HFFc6 (cell line): ENCODE data around the gene PRSS21. TPM values are rescaled to one million over a fixed set of nuclear protein-coding genes. Genes with fewer than 3 reads are reported as not detected.

ENCODE experiments used
- DNase-seq: peaks from one replicate; pipeline ENCODE4 v3.0.0-alpha.2; 2018
- H3K27ac Mint-ChIP-seq: 2 replicates; pipeline ENCODE4 v1.8.0; 2020; ENCODE audit warnings: mild to moderate bottlenecking, mixed read lengths
- H3K27me3 Mint-ChIP-seq: 2 replicates; pipeline ENCODE4 v1.8.0; 2021; ENCODE audit warnings: mild to moderate bottlenecking, moderate library complexity, mixed read lengths; ENCODE audit not compliant: insufficient read depth
- H3K36me3 Mint-ChIP-seq: 2 replicates; pipeline ENCODE4 v1.8.0; 2021; ENCODE audit warnings: low read depth, mixed read lengths
- H3K4me1 Mint-ChIP-seq: 2 replicates; pipeline ENCODE4 v1.8.0; 2020; ENCODE audit warnings: low read depth, mixed read lengths
- H3K4me3 Mint-ChIP-seq: 2 replicates; pipeline ENCODE4 v1.8.0; 2020; ENCODE audit warnings: mild to moderate bottlenecking, moderate library complexity, mixed read lengths
- H3K9me3 Mint-ChIP-seq: 2 replicates; pipeline ENCODE4 v1.8.0; 2020; ENCODE audit warnings: mild to moderate bottlenecking, mixed read lengths
- CTCF ChIP-seq: fragments of 200-600 bp; sonication (generic); IDR thresholded peaks from 2 replicates; pipeline ENCODE4 v1.5.0; 2021; ENCODE audit warnings: antibody characterized with exemption, mild to moderate bottlenecking
- total RNA-seq, 6 experiments: library from RNA; stranded (reverse); fragmentation: NEBNext Ultra II Directional; extraction: Animal tissue kit (Norgen Biotek cat#: 25700); gene quantifications; 2 replicates in 1 of 6; 3 replicates in 5 of 6; pipeline ENCODE4 v1.2.3, GENCODE V29; 2021

PRSS21 gene
- total RNA-seq, 6 experiments from 2014 or later = not detected

- no peak for DNase-seq
- no peaks in the 10 kb centered on the region for H3K4me1 Mint-ChIP-seq
- no peak for TF ChIP-seq CTCF
- no peak overlapping the region for H3K4me3 Mint-ChIP-seq
- H3K27me3 Mint-ChIP-seq = peaks cover 37% of the 10 kb centered on the region
- no peak overlapping the region for H3K27ac Mint-ChIP-seq
- no peaks in the 10 kb centered on the region for H3K9me3 Mint-ChIP-seq
- H3K36me3 Mint-ChIP-seq = no peaks in the 10 kb centered on the region
Measured at GRCh38 chr16:2818272-2818876, 1.3 kb downstream of the PRSS21 start.

DNA sequence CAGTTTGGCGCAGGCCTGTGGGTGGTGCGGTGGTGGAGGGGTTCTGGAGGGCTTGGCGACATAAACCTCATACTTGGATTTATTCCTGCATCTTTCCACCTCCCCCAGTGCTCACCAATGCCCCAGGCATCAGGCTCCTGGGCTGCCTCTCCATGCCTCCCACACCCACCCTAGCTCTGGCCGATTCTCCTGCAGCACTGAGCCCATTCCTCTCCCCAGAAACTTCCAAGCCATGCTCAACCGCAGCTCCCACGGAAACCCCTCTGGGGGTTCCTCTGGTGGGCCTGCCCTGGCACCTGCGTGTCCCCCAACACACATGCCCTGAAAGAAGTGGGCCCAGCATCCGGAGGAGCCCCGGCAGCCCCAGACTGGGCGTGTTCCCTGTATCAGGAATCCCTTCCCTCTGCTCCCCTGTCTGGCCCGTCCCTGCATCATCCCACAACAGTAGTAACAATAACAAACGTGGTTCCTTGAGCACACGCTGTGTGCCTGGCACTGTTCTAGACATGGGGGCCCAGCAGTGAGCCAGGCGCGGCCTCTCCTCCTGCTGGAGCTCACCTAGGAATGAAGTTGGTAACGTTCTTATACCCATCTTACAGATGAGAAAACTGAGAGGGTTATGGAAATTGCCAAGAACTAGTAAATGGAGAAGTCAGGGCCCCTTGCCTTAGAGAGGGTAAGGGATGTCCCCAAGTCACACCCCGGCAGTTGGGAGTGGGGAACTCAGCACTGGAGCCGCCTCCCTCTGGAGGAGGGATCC is 2.3 kb downstream of the PRSS21 start:
- Mint-ChIP-seq H3K27ac (no peak overlapping the region), H3K9me3 (no peaks in the 10 kb centered on the region), H3K4me1 (no peaks in the 10 kb centered on the region), H3K4me3 (no peak overlapping the region), H3K27me3 (peaks cover 39% of the 10 kb centered on the region), H3K36me3 (no peaks in the 10 kb centered on the region)
- TF ChIP-seq CTCF = no peak
- DNase-seq = no peak

DNA sequence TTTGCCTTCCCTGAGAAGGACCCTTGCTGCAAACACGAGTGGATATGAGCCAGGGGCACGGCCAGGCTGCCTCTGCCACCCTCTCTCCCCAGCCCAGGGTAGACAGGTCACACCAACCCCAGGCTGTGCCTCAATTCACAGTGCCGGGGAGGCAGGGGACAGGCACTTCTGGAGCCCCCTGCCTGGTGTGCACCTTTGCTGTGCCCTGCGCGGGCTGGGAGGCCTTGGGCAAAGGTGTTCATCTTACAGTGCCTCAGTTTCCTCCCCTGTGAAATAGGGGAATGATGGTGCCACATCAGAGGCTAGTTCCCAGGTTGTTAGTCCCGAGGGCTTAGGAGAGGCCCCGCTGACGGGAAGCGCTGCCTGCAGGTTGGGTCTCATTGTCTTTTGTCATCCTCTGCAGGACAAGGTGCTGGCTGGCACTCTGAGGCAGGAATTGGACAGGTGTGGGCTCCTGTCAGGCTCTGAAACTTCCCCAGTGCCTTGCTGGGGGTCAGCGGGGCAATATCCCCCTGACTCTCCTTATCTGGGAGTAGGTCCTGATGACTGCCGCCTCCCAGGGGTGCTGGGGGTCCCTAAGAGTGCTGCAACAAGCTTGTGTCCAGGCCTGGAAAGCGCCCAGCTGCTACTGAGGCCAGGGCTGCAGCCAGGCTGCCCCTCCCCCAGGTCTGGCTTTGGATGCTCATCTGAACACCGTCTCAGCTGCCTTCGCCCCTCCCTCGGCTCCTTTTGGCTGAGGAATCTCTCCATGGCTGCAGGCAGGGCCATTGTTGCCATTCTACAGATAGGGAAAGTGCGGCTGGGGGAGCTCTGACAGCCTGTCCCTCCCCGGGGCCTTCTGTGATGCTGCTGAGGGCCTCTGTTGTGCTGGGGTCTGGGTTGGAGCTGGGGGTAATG is 3.1 kb downstream of the PRSS21 start:
- DNase-seq = no peak
- Mint-ChIP-seq H3K36me3 (no peaks in the 10 kb centered on the region), H3K9me3 (no peaks in the 10 kb centered on the region), H3K4me1 (no peaks in the 10 kb centered on the region), H3K4me3 (no peak overlapping the region), H3K27ac (no peak overlapping the region), H3K27me3 (peaks cover 38% of the 10 kb centered on the region)
- no peak for TF ChIP-seq CTCF

DNA sequence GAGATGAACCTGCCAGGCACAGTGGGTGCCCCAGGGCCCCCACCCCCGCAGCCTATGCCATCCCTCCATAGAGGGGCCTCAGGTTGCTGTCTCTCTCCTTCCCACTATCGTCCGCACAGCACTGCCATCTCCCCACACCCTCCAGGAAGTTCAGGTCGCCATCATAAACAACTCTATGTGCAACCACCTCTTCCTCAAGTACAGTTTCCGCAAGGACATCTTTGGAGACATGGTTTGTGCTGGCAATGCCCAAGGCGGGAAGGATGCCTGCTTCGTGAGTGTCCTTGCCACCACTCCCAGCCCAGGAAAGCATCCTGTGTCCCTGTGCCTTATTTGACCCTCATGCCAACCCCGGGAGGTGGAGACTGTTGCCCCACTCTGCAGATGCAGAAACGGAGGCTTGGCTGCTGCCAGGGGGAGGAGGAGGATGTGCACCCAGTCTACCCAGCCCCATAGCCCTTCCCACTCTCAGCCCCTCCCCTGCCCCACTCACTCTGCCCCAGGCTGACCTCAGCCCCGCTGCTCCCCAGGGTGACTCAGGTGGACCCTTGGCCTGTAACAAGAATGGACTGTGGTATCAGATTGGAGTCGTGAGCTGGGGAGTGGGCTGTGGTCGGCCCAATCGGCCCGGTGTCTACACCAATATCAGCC is 3.9 kb downstream of the PRSS21 start:
- no peak for DNase-seq
- no peaks in the 10 kb centered on the region for H3K9me3 Mint-ChIP-seq

More for the DNA sequence above, 3.9 kb downstream of the PRSS21 start:
- Mint-ChIP-seq H3K4me3 (no peak overlapping the region), H3K4me1 (no peaks in the 10 kb centered on the region), H3K27ac (no peak overlapping the region), H3K36me3 (no peaks in the 10 kb centered on the region), H3K27me3 (peaks cover 42% of the 10 kb centered on the region)
- no peak for TF ChIP-seq CTCF
